Kidney (tissue), 14 donors: ENCODE measurements around the gene CDK2. TPM values are rescaled to one million over a fixed set of nuclear protein-coding genes. Genes with fewer than 3 reads are reported as not detected.

Experiments used
- DNase-seq, 5 donors: peaks; one replicate each; pipeline ENCODE4 v3.0.0-alpha.2; 2013 to 2020
- FAIRE-seq: peaks from 2 replicates; lab custom pipeline; 2012; peaks lifted over from hg19 to GRCh38; lab: Jason Lieb, UNC
- H3K27ac ChIP-seq, 2 donors: one replicate each; pipeline ENCODE4 v1.7.0; 2013; ENCODE audit warnings: low read depth in 2 of 2, low read length in 2 of 2, inconsistent platforms in 1 of 2
- H3K27me3 ChIP-seq: one replicate; pipeline ENCODE4 v1.7.1; 2013; ENCODE audit warnings: low read length, inconsistent platforms; ENCODE audit not compliant: control insufficient read depth, insufficient read depth
- H3K36me3 ChIP-seq, 3 donors: one replicate each; pipeline versions ENCODE4 v1.7.0 to v1.7.1; 2013; ENCODE audit warnings: low read length in 3 of 3, control low read depth in 1 of 3, inconsistent platforms in 1 of 3; ENCODE audit not compliant: insufficient read depth in 3 of 3, control insufficient read depth in 2 of 3
- H3K4me1 ChIP-seq, 3 donors: one replicate each; pipeline versions ENCODE4 v1.7.0 to v1.7.1; 2013; ENCODE audit warnings: low read length in 3 of 3, inconsistent platforms in 1 of 3, low read depth in 1 of 3; ENCODE audit not compliant: control insufficient read depth in 2 of 3, insufficient read depth in 2 of 3
- H3K4me3 ChIP-seq, 3 donors: one replicate each; pipeline versions ENCODE4 v1.7.0 to v1.8.1; 2013; ENCODE audit warnings: low read length in 3 of 3, control low read depth in 1 of 3, inconsistent platforms in 1 of 3
- H3K9ac ChIP-seq, 3 donors: one replicate each; pipeline versions ENCODE4 v1.7.0 to v1.7.1; 2013; ENCODE audit warnings: low read length in 3 of 3, control low read depth in 1 of 3, inconsistent platforms in 1 of 3
- H3K9me3 ChIP-seq, 3 donors: one replicate each; pipeline versions ENCODE4 v1.7.0 to v1.7.1; 2013; ENCODE audit warnings: low read length in 3 of 3, control low read depth in 1 of 3, inconsistent platforms in 1 of 3; ENCODE audit not compliant: control insufficient read depth in 2 of 3, insufficient read depth in 1 of 3
- intact Hi-C: fragments of 100-400 bp; cut with DNase I; formaldehyde crosslinking; loops from one replicate; pipeline ENCODE4 v1.11.1; 2022
- polyA plus RNA-seq: library from polyadenylated mRNA; stranded (reverse); fragments of 350-450 nt; fragmentation: Illumina TruSeq; extraction: RNeasy Lipid Tissue Mini Kit (QIAGEN cat#74804); gene quantifications from one replicate; pipeline ENCODE4 v1.2.3, GENCODE V29; 2014; ENCODE audit warnings: low read depth, low replicate concordance; ENCODE audit not compliant: insufficient read depth
- total RNA-seq: library from RNA; stranded (reverse); fragmentation: NEBNext Ultra II Directional; extraction: Animal tissue kit (Norgen Biotek cat#: 25700); gene quantifications from one replicate; pipeline ENCODE4 v1.2.1, GENCODE V29; 2021
- TF ChIP-seq, protein P1 (sequence below): IDR thresholded peaks from 3 replicates; pipeline ENCODE4 v1.5.1; 2012; ENCODE audit warnings: mild to moderate bottlenecking, moderate library complexity, borderline replicate concordance; ENCODE audit not compliant: insufficient read depth; ENCODE audit errors: extremely low read depth
- donor health status: control.
- donor health status: control.
- donor health status: control.
- donor health status: control.
- donor health status: control.
- donor health status: DM: yes; HTN: yes; CAD: no.
- donor health status: Normal renal cell carcinoma (clear cell type).

Gene CDK2
- total and polyA plus RNA-seq, 2 donors from 2014 or later = 7.6 to 23.2 TPM

DNA sequence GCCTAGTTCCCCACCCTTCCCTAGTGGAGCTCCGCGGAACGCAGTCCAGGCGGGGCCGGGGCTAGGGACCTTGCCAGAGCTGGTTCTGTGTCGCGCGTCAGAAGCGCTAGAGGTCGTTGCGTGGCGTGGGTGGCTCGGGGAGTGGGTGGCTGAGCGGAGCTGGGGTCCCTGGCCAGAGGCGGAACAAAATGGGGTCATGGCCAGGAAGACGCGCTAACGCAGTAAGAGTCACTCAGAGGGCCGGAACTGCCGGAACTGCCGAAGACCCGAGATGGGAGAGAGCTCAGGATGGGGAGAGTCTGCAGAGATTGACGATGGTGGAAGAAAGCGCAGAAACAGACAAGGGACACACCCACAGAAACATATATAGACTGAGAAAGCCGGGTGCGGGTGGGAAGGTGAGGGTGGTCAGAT is 30.9 kb upstream of the CDK2 start:
- intact Hi-C loops = no loop called here
- DNase-seq = peak in 4 of 5 donors; percentile 15 to 84 (median 32)
- peaks cover 0 to 16% (median 0%) of the 10 kb centered on the region in 3 donors for H3K4me1 ChIP-seq
- H3K27me3 ChIP-seq = peaks cover 8% of the 10 kb centered on the region
- H3K36me3 ChIP-seq = no peaks in the 10 kb centered on the region
- TF ChIP-seq, protein P1, sequence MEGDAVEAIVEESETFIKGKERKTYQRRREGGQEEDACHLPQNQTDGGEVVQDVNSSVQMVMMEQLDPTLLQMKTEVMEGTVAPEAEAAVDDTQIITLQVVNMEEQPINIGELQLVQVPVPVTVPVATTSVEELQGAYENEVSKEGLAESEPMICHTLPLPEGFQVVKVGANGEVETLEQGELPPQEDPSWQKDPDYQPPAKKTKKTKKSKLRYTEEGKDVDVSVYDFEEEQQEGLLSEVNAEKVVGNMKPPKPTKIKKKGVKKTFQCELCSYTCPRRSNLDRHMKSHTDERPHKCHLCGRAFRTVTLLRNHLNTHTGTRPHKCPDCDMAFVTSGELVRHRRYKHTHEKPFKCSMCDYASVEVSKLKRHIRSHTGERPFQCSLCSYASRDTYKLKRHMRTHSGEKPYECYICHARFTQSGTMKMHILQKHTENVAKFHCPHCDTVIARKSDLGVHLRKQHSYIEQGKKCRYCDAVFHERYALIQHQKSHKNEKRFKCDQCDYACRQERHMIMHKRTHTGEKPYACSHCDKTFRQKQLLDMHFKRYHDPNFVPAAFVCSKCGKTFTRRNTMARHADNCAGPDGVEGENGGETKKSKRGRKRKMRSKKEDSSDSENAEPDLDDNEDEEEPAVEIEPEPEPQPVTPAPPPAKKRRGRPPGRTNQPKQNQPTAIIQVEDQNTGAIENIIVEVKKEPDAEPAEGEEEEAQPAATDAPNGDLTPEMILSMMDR = no peak
- H3K27ac ChIP-seq = peak overlapping the region in 1 of 2 donors; percentile 63
- peak overlapping the region in 1 of 3 donors; percentile 19 for H3K4me3 ChIP-seq
- H3K9ac ChIP-seq = no peak overlapping the region
- no peak for FAIRE-seq
- no peaks in the 10 kb centered on the region for H3K9me3 ChIP-seq

DNA sequence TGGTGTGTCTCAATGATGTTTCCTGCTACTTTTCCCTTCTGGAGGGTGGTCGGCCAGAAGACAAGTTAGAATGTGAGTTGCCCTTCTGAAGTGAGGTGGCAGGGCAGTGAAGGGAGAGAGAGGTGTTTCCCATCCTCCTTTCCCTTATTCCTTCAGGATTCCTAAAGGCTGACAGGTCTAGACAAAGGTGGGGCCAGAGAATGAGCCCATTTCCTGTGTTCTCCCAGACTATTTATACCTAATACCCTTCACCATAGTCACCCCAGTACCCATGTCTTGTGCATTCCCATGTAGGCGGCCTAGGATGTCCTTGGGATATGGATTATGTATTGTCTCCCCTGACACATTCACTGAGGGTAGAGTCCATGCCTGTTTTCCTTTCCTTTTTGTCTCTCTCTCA is 28.6 kb upstream of the CDK2 start:
- Histone ChIP-seq H3K36me3 (no peaks in the 10 kb centered on the region), H3K9me3 (no peaks in the 10 kb centered on the region), H3K4me3 (no peak overlapping the region), H3K4me1 (peaks cover 0 to 9% (median 0%) of the 10 kb centered on the region in 3 donors), H3K27ac (no peak overlapping the region), H3K27me3 (peaks cover 8% of the 10 kb centered on the region), H3K9ac (no peak overlapping the region)
- no peak for DNase-seq
- intact Hi-C loops = no loop called here
- TF ChIP-seq, protein P1 = no peak
- FAIRE-seq = no peak

DNA sequence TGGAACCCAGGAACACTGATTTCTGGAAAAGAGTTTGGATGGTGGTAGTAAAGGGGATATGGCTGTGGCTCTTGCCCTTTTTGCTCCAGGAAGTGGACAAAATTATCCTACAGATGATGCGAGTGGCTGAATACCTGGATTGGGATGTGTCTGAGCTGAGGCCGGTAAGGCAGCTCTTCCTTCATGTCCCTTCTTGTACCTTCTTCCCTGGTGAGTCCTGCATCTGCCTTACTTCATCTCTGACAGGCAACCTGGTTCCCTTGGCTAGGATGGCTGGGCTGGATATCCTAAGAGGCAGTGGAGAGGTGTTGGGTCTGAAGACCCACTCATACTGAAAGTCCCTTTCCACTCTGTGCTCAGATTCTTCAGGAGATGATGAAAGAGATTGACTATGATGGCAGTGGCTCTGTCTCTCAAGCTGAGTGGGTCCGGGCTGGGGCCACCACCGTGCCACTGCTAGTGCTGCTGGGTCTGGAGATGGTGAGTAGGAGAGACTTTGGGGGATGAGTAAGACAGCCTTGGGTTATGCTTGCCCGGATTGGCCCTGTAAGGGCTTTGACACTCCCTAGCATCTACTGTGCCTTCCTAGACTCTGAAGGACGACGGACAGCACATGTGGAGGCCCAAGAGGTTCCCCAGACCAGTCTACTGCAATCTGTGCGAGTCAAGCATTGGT is 27.7 kb upstream of the CDK2 start:
- no peak overlapping the region for H3K27ac ChIP-seq
- H3K9me3 ChIP-seq = no peaks in the 10 kb centered on the region
- H3K9ac ChIP-seq = no peak overlapping the region
- no peak overlapping the region for H3K4me3 ChIP-seq
- TF ChIP-seq, protein P1 = no peak
- intact Hi-C loops = no loop called here
- H3K36me3 ChIP-seq = no peaks in the 10 kb centered on the region
- H3K4me1 ChIP-seq = peaks cover 0 to 7% (median 0%) of the 10 kb centered on the region in 3 donors
- peaks cover 5% of the 10 kb centered on the region for H3K27me3 ChIP-seq
- DNase-seq = no peak
- no peak for FAIRE-seq
